Heart left ventricle (tissue), 16 donors: Measurements from ENCODE around the gene ZNF816. TPM values are rescaled to one million over a fixed set of nuclear protein-coding genes. Genes with fewer than 3 reads are reported as not detected.
A peak's percentile ranks its signal among the peaks of the same experiment; 100 is the strongest.
"Not testable (repeated sequence)": the region's sequence is repeated elsewhere in the genome, so short reads cannot be mapped to it uniquely, and the experiment has no call there.

ENCODE experiments used
- ATAC-seq, 4 donors: fragments of 200-7000 bp; cut with Tn5 transposase; one replicate each; pipeline ENCODE4 v1.9.1; 2020 to 2022; ENCODE audit warnings: moderate library complexity in 4 of 4, mild to moderate bottlenecking in 3 of 4, moderate number of reproducible peaks in 1 of 4
- DNase-seq, 5 donors: peaks; one replicate each; pipeline ENCODE4 v3.0.0-alpha.2; 2020
- H3K27ac ChIP-seq, 12 donors: fragments of 200-600 bp; sonication (generic) in 4 of 12; one replicate each; pipeline versions ENCODE4 v1.5.0 to v1.8.0; 2016 to 2022; ENCODE audit warnings: mild to moderate bottlenecking in 2 of 12
- H3K27me3 ChIP-seq, 9 donors: fragments of 200-600 bp; sonication (generic) in 2 of 9; one replicate each; pipeline versions ENCODE4 v1.5.1 to v1.8.0; 2016 to 2022; ENCODE audit warnings: mild to moderate bottlenecking in 3 of 9
- H3K36me3 ChIP-seq, 9 donors: fragments of 200-600 bp; sonication (generic) in 2 of 9; one replicate each; pipeline versions ENCODE4 v1.5.0 to v1.8.0; 2018 to 2022; ENCODE audit warnings: mild to moderate bottlenecking in 2 of 9
- H3K4me1 ChIP-seq, 12 donors: fragments of 200-600 bp; sonication (generic) in 4 of 12; one replicate each; pipeline versions ENCODE4 v1.5.0 to v1.8.0; 2016 to 2022; ENCODE audit warnings: mild to moderate bottlenecking in 3 of 12
- H3K4me3 ChIP-seq, 12 donors: fragments of 200-600 bp; sonication (generic) in 4 of 12; one replicate each; pipeline versions ENCODE4 v1.5.0 to v1.8.0; 2017 to 2022; ENCODE audit warnings: mild to moderate bottlenecking in 9 of 12, moderate library complexity in 4 of 12
- H3K9me3 ChIP-seq, 12 donors: fragments of 200-600 bp; sonication (generic) in 4 of 12; one replicate each; pipeline versions ENCODE4 v1.5.0 to v1.8.0; 2016 to 2022; ENCODE audit warnings: mild to moderate bottlenecking in 1 of 12
- CTCF ChIP-seq, 12 donors: fragments of 200-600 bp; sonication (generic) in 4 of 12; IDR thresholded peaks; one replicate each; pipeline versions ENCODE4 v1.5.0 to v1.8.0; 2018 to 2022; ENCODE audit warnings: antibody characterized with exemption in 12 of 12, mild to moderate bottlenecking in 5 of 12
- POLR2A ChIP-seq, 2 donors: fragments of 450-650 bp; IDR thresholded peaks; one replicate each; pipeline ENCODE4 v1.6.1; 2017; ENCODE audit warnings: antibody characterized with exemption in 2 of 2, mild to moderate bottlenecking in 2 of 2, moderate library complexity in 2 of 2
- whole genome bisulfite sequencing, 4 donors: extraction: QIAGEN DNeasy Blood & Tissue Kit in 2 of 4; methylation state at CpG; one replicate each; pipeline versions ENCODE4 v1.1.5 to v1.1.7; 2013 to 2018; 5-methylcytosine and 5-hydroxymethylcytosine counted together
- intact Hi-C, 10 donors: fragments of 100-400 bp; cut with DNase I; formaldehyde crosslinking; loops; one replicate each; pipeline versions ENCODE4 v1.11.1 to v1.14.2; 2022
- polyA plus RNA-seq, 2 donors: library from polyadenylated mRNA; stranded (reverse); fragments of 200-250 nt; gene quantifications; one replicate each; pipeline ENCODE4 v1.2.3, GENCODE V29; 2013
- total RNA-seq, 9 donors: library from RNA; depleted of rRNA in 2 of 9; stranded (reverse); fragments of >200 nt in 2 of 9; fragmentation: NEBNext Ultra II Directional in 3 of 9; extraction: Animal tissue kit (Norgen Biotek cat#: 25700) in 3 of 9; gene quantifications; one replicate each; pipeline versions ENCODE4 v1.1.0 to v1.2.4, GENCODE V29; 2016 to 2023
- donor health status: ischemic (EF 13 %, LVEDD 7.1; RV severe dilation, severe dysfunction).
- donor health status: healthy with polysubstance abuse.
- donor health status: DM: no; HTN: yes; CAD: no.
- donor health status: DM: no; HTN: no; CAD: no.
- donor health status: ischemic (EF 25% LVEDD 6.9; RV normal size, moderate dysfunction).
- donor health status: ischemic (EF 25% LVEDD 5.7; RV mildly dilated, moderate dysfunction).
- donor health status: healthy.
- donor health status: DM: yes; HTN: yes; CAD: no.
- donor health status: ischemic (EF 35%, LVEDD 5.7; RV mildly dilated, moderate dysfunction).
- donor health status: nonischemic (EF 11% LVEDD 7.7; RV severe dilation, severe dysfunction).
- donor health status: DM: yes; HTN: yes; CAD: no.
- donor health status: PGD.
- donor health status: ischemic (EF 29% LVEDD 5.4; RV normal size, mild dysfunction).
- donor health status: nonischemic (EF 23%, LVEDD 6.1; RV moderate dilation, normal function).

The ZNF816 gene
- total and polyA plus RNA-seq, 11 donors, result 1.3 to 8.0 (median 4.3) TPM

DNA sequence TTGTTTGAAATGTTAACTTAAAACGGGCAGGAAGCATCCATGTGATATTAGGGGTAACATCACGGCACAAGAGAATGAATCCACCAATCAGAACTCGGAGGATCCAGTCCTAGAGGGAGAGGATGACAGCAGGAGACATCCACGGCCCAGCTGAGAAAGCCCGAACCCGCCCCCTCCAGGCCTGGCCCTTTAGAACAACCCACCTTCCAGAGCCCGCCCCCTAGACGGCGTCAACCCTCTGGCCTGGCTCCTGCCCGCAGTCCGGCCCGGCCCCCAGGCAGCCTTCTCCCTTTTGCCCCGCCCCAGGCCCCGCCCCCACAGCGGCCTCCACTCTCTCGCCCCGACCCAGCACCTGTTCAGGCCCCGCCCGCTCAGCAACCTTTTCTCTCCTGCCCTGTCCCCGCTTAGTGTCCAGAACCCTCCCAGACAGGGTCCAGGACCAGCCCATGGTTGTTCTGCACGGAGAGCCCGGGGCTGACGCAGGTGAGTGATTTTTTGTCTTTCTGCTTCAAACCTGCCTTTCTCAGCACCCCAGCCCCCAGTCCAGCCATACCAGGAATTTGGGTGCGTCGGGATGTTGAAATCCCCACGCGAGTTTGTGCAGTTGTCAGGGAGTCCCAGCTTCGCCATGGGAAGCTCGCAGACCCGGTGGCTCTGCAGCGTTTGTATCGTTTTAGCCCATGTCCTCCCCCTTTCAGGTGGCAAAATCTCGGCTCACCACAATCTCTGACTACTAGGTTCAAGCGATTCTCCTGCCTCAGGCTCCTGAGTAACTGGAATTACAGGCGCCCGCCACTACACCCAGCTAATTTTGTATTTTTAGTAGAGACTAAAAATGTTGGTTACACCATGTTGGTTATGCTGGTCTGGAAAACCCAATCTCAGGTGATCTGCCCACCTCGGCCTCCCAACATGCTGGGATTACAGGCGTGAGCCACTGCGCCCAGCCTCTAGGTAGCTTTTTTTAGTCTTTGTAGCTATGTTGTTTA is 16.1 kb downstream of the ZNF816 start:
- peak in 3 of 5 donors; percentile 55 to 86 (median 61) for DNase-seq
- intact Hi-C loops, result no loop called here

GRCh38 chr19:52945652-52946321 is 16.9 kb downstream of the ZNF816 start:
- no peak for DNase-seq
- 53 to 69% (median 64%) methylated on average over 24 of the region's 24 CpGs for WGBS, 4 donors
- Histone ChIP-seq H3K4me1 (peaks cover 0 to 17% (median 5%) of the 10 kb centered on the region in 12 donors), H3K27me3 (no peaks in the 10 kb centered on the region), H3K36me3 (peaks cover 0 to 27% (median 6%) of the 10 kb centered on the region in 9 donors), H3K9me3 (peaks cover 0 to 49% (median 41%) of the 10 kb centered on the region in 12 donors), H3K27ac (peak overlapping the region in 1 of 12 donors; percentile 62), H3K4me3 (peak overlapping the region in 1 of 12 donors; percentile 28)
- no peak for ATAC-seq
- intact Hi-C loops, result no loop called here
- TF ChIP-seq CTCF (IDR thresholded peaks at IDR 0.05) (no peak), POLR2A (IDR thresholded peaks at IDR 0.05) (no peak)

More for the DNA sequence above, 16.1 kb downstream of the ZNF816 start:
- Histone ChIP-seq H3K27me3 (no peaks in the 10 kb centered on the region), H3K27ac (peak overlapping the region in 1 of 12 donors; percentile 62), H3K36me3 (peaks cover 0 to 35% (median 15%) of the 10 kb centered on the region in 9 donors), H3K4me1 (peaks cover 0 to 9% (median 3%) of the 10 kb centered on the region in 12 donors), H3K4me3 (peak overlapping the region in 2 of 12 donors; percentile 4 to 28), H3K9me3 (peaks cover 0 to 57% (median 50%) of the 10 kb centered on the region in 12 donors)
- TF ChIP-seq CTCF (IDR thresholded peaks at IDR 0.05) (no peak), POLR2A (IDR thresholded peaks at IDR 0.05) (no peak)
- 26 to 42% (median 32%) methylated on average over 32 to 39 of the region's 39 CpGs for WGBS, 4 donors
- peak; percentile 14 to 84 (median 46) for ATAC-seq

DNA sequence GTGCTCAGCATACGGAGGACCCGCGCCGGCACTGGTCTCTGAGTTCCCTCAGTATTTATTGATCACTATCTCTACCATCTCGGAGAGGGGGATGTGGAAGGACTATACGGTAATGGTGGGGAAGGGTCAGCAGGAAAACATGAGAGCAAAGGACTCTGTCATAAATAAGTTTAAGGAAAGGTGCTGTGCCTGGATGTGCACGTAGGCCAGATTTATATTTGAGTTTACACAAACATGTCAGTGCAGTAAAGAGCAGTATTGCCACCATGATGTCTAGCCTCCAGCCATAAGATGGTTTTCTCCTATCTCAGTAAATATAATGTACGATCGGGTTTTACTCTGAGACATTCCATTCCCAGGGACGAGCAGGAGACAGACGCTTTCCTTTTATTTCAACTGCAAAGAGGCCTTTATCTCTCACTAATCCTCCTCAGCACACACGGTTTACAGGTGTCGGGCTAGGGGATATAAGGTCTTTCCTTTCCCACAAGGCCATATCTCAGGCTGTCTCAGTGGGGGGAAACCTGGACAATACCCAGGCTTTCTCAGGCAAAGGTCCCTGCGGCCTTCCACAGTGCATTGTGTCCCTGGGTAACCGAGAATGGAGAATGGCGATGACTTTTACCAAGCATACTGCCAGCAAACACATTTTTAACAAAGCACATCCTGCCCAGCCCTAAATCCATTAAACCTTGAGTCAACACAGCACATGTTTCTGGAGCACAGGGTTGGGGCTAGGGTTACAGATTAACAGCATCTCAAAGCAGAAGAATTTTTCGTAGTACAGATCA is 17.8 kb downstream of the ZNF816 start:
- ATAC-seq, H3K4me3 ChIP-seq, H3K27me3 ChIP-seq, intact Hi-C loops: not testable (repeated sequence)
- H3K9me3 ChIP-seq, result peaks cover 0 to 40% (median 32%) of the 10 kb centered on the region in 12 donors
- H3K4me1 ChIP-seq, result peaks cover 0 to 20% (median 5%) of the 10 kb centered on the region in 12 donors
- peaks cover 0 to 18% (median 0%) of the 10 kb centered on the region in 9 donors for H3K36me3 ChIP-seq
- peak overlapping the region in 1 of 12 donors; percentile 62 for H3K27ac ChIP-seq
- peak in 1 of 5 donors; percentile 42 for DNase-seq
- WGBS, 4 donors, result 82 to 89% (median 86%) methylated on average over 17 of the region's 17 CpGs
